Trophoblast cell (in vitro differentiated cells and primary cell): Measurements from ENCODE around the gene OBSCN.

Experiments
- DNase-seq, 2 donors: peaks; one replicate each; pipeline ENCODE4 v3.0.0-alpha.2; 2016
- H2AFZ ChIP-seq: 2 replicates; pipeline ENCODE4 v1.6.1; 2013; ENCODE audit warnings: low read length, moderate library complexity, mild to moderate bottlenecking; ENCODE audit not compliant: insufficient read depth, poor library complexity
- H2AK5ac ChIP-seq: 2 replicates; pipeline ENCODE4 v1.6.1; 2013; ENCODE audit warnings: mild to moderate bottlenecking, low read length
- H2BK120ac ChIP-seq: 2 replicates; pipeline ENCODE4 v1.6.1; 2013; ENCODE audit warnings: low read length, mild to moderate bottlenecking, moderate library complexity; ENCODE audit not compliant: insufficient read depth, poor library complexity
- H2BK12ac ChIP-seq: 2 replicates; pipeline ENCODE4 v1.6.1; 2013; ENCODE audit warnings: mild to moderate bottlenecking, low read length, moderate library complexity
- H2BK5ac ChIP-seq: 2 replicates; pipeline ENCODE4 v1.6.1; 2013; ENCODE audit warnings: low read length, low read depth, moderate library complexity, mild to moderate bottlenecking; ENCODE audit not compliant: poor library complexity
- H3K14ac ChIP-seq: 2 replicates; pipeline ENCODE4 v1.6.1; 2013; ENCODE audit warnings: mild to moderate bottlenecking, low read length
- H3K18ac ChIP-seq: 2 replicates; pipeline ENCODE4 v1.6.1; 2013; ENCODE audit warnings: mild to moderate bottlenecking, low read length
- H3K23ac ChIP-seq: 2 replicates; pipeline ENCODE4 v1.6.1; 2013; ENCODE audit warnings: low read length
- H3K27ac ChIP-seq: 2 replicates; pipeline ENCODE4 v1.5.1; 2013; ENCODE audit warnings: low read depth, mild to moderate bottlenecking, inconsistent platforms, low read length, moderate library complexity
- H3K27me3 ChIP-seq: 2 replicates; pipeline ENCODE4 v1.6.1; 2013; ENCODE audit warnings: inconsistent platforms, mild to moderate bottlenecking, low read length, moderate library complexity; ENCODE audit not compliant: insufficient read depth
- H3K36me3 ChIP-seq, 2 experiments: 1 replicate in 1 of 2; 2 replicates in 1 of 2; pipeline ENCODE4 v1.6.1; 2013; ENCODE audit warnings: low read length in 2 of 2, mild to moderate bottlenecking in 2 of 2, moderate library complexity in 1 of 2; ENCODE audit not compliant: insufficient read depth in 2 of 2, control insufficient read depth in 1 of 2
- H3K4ac ChIP-seq: 2 replicates; pipeline ENCODE4 v1.6.1; 2013; ENCODE audit warnings: low read depth, mild to moderate bottlenecking, low read length, moderate library complexity
- H3K4me1 ChIP-seq, 2 experiments: 1 replicate in 1 of 2; 2 replicates in 1 of 2; pipeline ENCODE4 v1.6.1; 2013; ENCODE audit warnings: low read length in 2 of 2, mild to moderate bottlenecking in 2 of 2, moderate library complexity in 1 of 2; ENCODE audit not compliant: insufficient read depth in 2 of 2, control insufficient read depth in 1 of 2
- H3K4me2 ChIP-seq: 2 replicates; pipeline ENCODE4 v1.6.1; 2013; ENCODE audit warnings: inconsistent platforms, mild to moderate bottlenecking, low read length, moderate library complexity
- H3K4me3 ChIP-seq: 2 replicates; pipeline ENCODE4 v1.5.1; 2013; ENCODE audit warnings: mild to moderate bottlenecking, low read depth, low read length, inconsistent platforms
- H3K79me1 ChIP-seq: one replicate; pipeline ENCODE4 v1.6.1; 2013; ENCODE audit warnings: low read length
- H3K79me2 ChIP-seq: 2 replicates; pipeline ENCODE4 v1.6.1; 2013; ENCODE audit warnings: low read length, mild to moderate bottlenecking; ENCODE audit not compliant: control insufficient read depth, insufficient read depth, poor library complexity
- H3K9ac ChIP-seq: 2 replicates; pipeline ENCODE4 v1.6.1; 2013; ENCODE audit warnings: mild to moderate bottlenecking, low read length
- H3K9me3 ChIP-seq: 2 replicates; pipeline ENCODE4 v1.6.1; 2013; ENCODE audit warnings: low read depth, mild to moderate bottlenecking, control low read depth, inconsistent platforms, low read length; ENCODE audit not compliant: insufficient read depth
- H4K12ac ChIP-seq: 2 replicates; pipeline ENCODE4 v1.6.1; 2013; ENCODE audit warnings: low read depth, mild to moderate bottlenecking, low read length, moderate library complexity
- H4K8ac ChIP-seq: 2 replicates; pipeline ENCODE4 v1.6.1; 2013; ENCODE audit warnings: low read depth, mild to moderate bottlenecking, low read length, moderate library complexity
- H4K91ac ChIP-seq: one replicate; pipeline ENCODE4 v1.6.1; 2013; ENCODE audit warnings: low read depth, mild to moderate bottlenecking, low read length, moderate library complexity
- WGBS: extraction: QIAGEN DNeasy Blood & Tissue Kit; methylation state at CpG from one replicate; pipeline ENCODE4 v1.1.7; 2013; ENCODE audit warnings: missing lambda C conversion rate; ENCODE audit not compliant: insufficient read length, insufficient coverage; ENCODE audit errors: extremely low coverage; 5-methylcytosine and 5-hydroxymethylcytosine counted together

Gene OBSCN

GRCh38 chr1:228261706-228262105, 53.9 kb downstream of the OBSCN start:
- Histone ChIP-seq H3K36me3 (peaks cover 3 to 5% of the 10 kb centered on the region in 2 experiments), H3K27me3 (no peaks in the 10 kb centered on the region), H2AK5ac (no peak overlapping the region), H3K4me2 (no peak overlapping the region), H4K8ac (no peak overlapping the region), H3K4me1 (no peaks in the 10 kb centered on the region), H3K23ac (no peak overlapping the region), H3K4me3 (no peak overlapping the region), H4K91ac (no peak overlapping the region), H3K18ac (no peak overlapping the region), H3K14ac (no peak overlapping the region), H4K12ac (no peak overlapping the region), H3K79me2 (no peaks in the 10 kb centered on the region), H3K9me3 (peaks cover 5% of the 10 kb centered on the region), H3K27ac (no peak overlapping the region), H3K79me1 (no peaks in the 10 kb centered on the region), H2BK120ac (no peak overlapping the region), H2BK5ac (no peak overlapping the region), H2AFZ (no peak overlapping the region), H3K9ac (no peak overlapping the region), H3K4ac (no peak overlapping the region), H2BK12ac (no peak overlapping the region)
- WGBS: no CpG with 5 or more reads among the region's 1 CpG
- no peak for DNase-seq

GRCh38 chr1:228262475-228262874, 54.6 kb downstream of the OBSCN start:
- Histone ChIP-seq H3K4ac (no peak overlapping the region), H3K27me3 (no peaks in the 10 kb centered on the region), H3K36me3 (peaks cover 0 to 2% of the 10 kb centered on the region in 2 experiments), H3K18ac (no peak overlapping the region), H3K79me2 (no peaks in the 10 kb centered on the region), H2BK120ac (no peak overlapping the region), H3K9ac (no peak overlapping the region), H3K4me2 (no peak overlapping the region), H3K79me1 (no peaks in the 10 kb centered on the region), H2BK5ac (no peak overlapping the region), H4K12ac (no peak overlapping the region), H2AFZ (no peak overlapping the region), H2BK12ac (no peak overlapping the region), H3K27ac (no peak overlapping the region), H2AK5ac (no peak overlapping the region), H3K9me3 (peaks cover 3% of the 10 kb centered on the region), H4K8ac (no peak overlapping the region), H3K4me3 (no peak overlapping the region), H3K23ac (no peak overlapping the region), H4K91ac (no peak overlapping the region), H3K14ac (no peak overlapping the region), H3K4me1 (no peaks in the 10 kb centered on the region)
- no CpG with 5 or more reads among the region's 1 CpG for WGBS
- no peak for DNase-seq

- H3K23ac ChIP-seq: no peak overlapping the region
- no peak overlapping the region for H2AFZ ChIP-seq
- H2BK5ac ChIP-seq: no peak overlapping the region
- no peak overlapping the region for H2BK120ac ChIP-seq
- H3K4ac ChIP-seq: no peak overlapping the region
- peaks cover 0 to 2% of the 10 kb centered on the region in 2 experiments for H3K36me3 ChIP-seq
- peaks cover 7 to 8% of the 10 kb centered on the region in 2 experiments for H3K4me1 ChIP-seq
- no peak overlapping the region for H3K4me3 ChIP-seq
- no peak for DNase-seq
- no peak overlapping the region for H4K8ac ChIP-seq
- H2AK5ac ChIP-seq: no peak overlapping the region
- H3K79me2 ChIP-seq: no peaks in the 10 kb centered on the region
- H4K91ac ChIP-seq: no peak overlapping the region
- H3K27ac ChIP-seq: no peak overlapping the region
- H3K9ac ChIP-seq: no peak overlapping the region
- H3K27me3 ChIP-seq: no peaks in the 10 kb centered on the region
- no peak overlapping the region for H2BK12ac ChIP-seq
- H3K18ac ChIP-seq: no peak overlapping the region
- no CpG with 5 or more reads among the region's 10 CpGs for WGBS
- no peak overlapping the region for H3K14ac ChIP-seq
- H4K12ac ChIP-seq: no peak overlapping the region
- H3K79me1 ChIP-seq: no peaks in the 10 kb centered on the region
- H3K4me2 ChIP-seq: no peak overlapping the region
- peaks cover 3% of the 10 kb centered on the region for H3K9me3 ChIP-seq
Measured at GRCh38 chr1:228263636-228264035, 55.8 kb downstream of the OBSCN start.

GRCh38 chr1:228264090-228264829, 56.4 kb downstream of the OBSCN start:
- Histone ChIP-seq H4K8ac (no peak overlapping the region), H2BK5ac (no peak overlapping the region), H4K91ac (no peak overlapping the region), H3K27me3 (no peaks in the 10 kb centered on the region), H3K14ac (no peak overlapping the region), H3K4me2 (no peak overlapping the region), H2BK12ac (no peak overlapping the region), H3K18ac (no peak overlapping the region), H3K4me3 (no peak overlapping the region), H3K36me3 (peaks cover 0 to 2% of the 10 kb centered on the region in 2 experiments), H2AFZ (no peak overlapping the region), H3K4ac (no peak overlapping the region), H4K12ac (no peak overlapping the region), H2AK5ac (no peak overlapping the region), H3K27ac (no peak overlapping the region), H3K79me2 (no peaks in the 10 kb centered on the region), H3K9me3 (peaks cover 3% of the 10 kb centered on the region), H3K9ac (no peak overlapping the region), H2BK120ac (no peak overlapping the region), H3K79me1 (no peaks in the 10 kb centered on the region), H3K23ac (no peak overlapping the region), H3K4me1 (peaks cover 7 to 9% of the 10 kb centered on the region in 2 experiments)
- no CpG with 5 or more reads among the region's 24 CpGs for WGBS
- no peak for DNase-seq
